Measurements from ENCODE around the gene MAGI2. TPM values are rescaled to one million over a fixed set of nuclear protein-coding genes. Genes with fewer than 3 reads are reported as not detected.

The MAGI2 gene
- total and polyA plus RNA-seq, 2 experiments from 2014 or later: 10.4 to 26.4 TPM

GRCh38 chr7:78006063-78006755, 1447.3 kb downstream of the MAGI2 start (continued):
- TF ChIP-seq ZNF462 (CRISPR knock-in tag; IDR thresholded peaks at IDR 0.05): no peak

GRCh38 chr7:78002715-78003114, 1450.8 kb downstream of the MAGI2 start:
- no peaks in the 10 kb centered on the region for H3K79me2 ChIP-seq (replicated peaks; ENCODE audit: insufficient read depth)
- no peaks in the 10 kb centered on the region for H3K4me1 Mint-ChIP-seq
- H3K4me2 ChIP-seq: no peak overlapping the region
- H3K36me3 Mint-ChIP-seq (ENCODE audit: low read depth): no peaks in the 10 kb centered on the region; the same call in 2 of the 3 replicates
- ATAC-seq (no peak), DNase-seq (ENCODE audit: low spot score) (no peak)
- H3K9me2 ChIP-seq (ENCODE audit: insufficient read depth): no peaks in the 10 kb centered on the region
- H3K27me3 ChIP-seq (ENCODE audit: insufficient read depth): no peaks in the 10 kb centered on the region
- no peaks in the 10 kb centered on the region for H3K36me3 ChIP-seq (ENCODE audit: insufficient read depth)
- no peaks in the 10 kb centered on the region for H4K20me1 ChIP-seq (replicated peaks; ENCODE audit: insufficient read depth)
- TF ChIP-seq ETS1 (IDR thresholded peaks at IDR 0.05) (no peak), ZNF331 (CRISPR knock-in tag; IDR thresholded peaks at IDR 0.05; ENCODE audit: low read depth) (no peak)
- H3K27ac ChIP-seq (ENCODE audit: low read depth): no peak overlapping the region
- peaks cover 2% of the 10 kb centered on the region; the same call in 1 of the 3 replicates for H3K9me3 Mint-ChIP-seq
- no peak overlapping the region for H3K27ac Mint-ChIP-seq
- H3K4me3 ChIP-seq: no peak overlapping the region
- H2AFZ ChIP-seq: no peak overlapping the region
- no peaks in the 10 kb centered on the region for H3K4me1 ChIP-seq (ENCODE audit: insufficient read depth)
- no peaks in the 10 kb centered on the region for H3F3A ChIP-seq (replicated peaks; ENCODE audit: low read depth)
- H3K27me3 Mint-ChIP-seq (ENCODE audit: insufficient read depth, low read depth, poor library complexity): peaks cover 9% of the 10 kb centered on the region
- H3K4me3 Mint-ChIP-seq: no peak overlapping the region
